ENCODE results near the gene RHOBTB1.

GRCh38 chr10:60849217-60849616, 94.8 kb downstream of the RHOBTB1 start:
- TF ChIP-seq FOXM1 (IDR thresholded peaks at IDR 0.05; ENCODE audit: borderline replicate concordance) (no peak), FOXA1 (IDR thresholded peaks at IDR 0.05) (no peak), HDGF (IDR thresholded peaks at IDR 0.05; ENCODE audit: borderline replicate concordance) (no peak)
